DND-41 (cell line): ENCODE data around the gene FNBP1.
A peak's percentile ranks its signal among the peaks of the same experiment; 100 is the strongest.

Experiments
- ATAC-seq: fragments of 200-7000 bp; cut with Tn5 transposase; 3 replicates; pipeline ENCODE4 v1.9.1; 2021; ENCODE audit warnings: low read depth; ENCODE audit not compliant: insufficient read depth
- DNase-seq: peaks from one replicate; pipeline ENCODE4 v3.0.0-alpha.2; 2020
- H2AFZ ChIP-seq: 2 replicates; pipeline ENCODE4 v1.6.0; 2012; ENCODE audit warnings: low read depth, low read length
- H3K27ac ChIP-seq: 2 replicates; pipeline ENCODE4 v1.5.1; 2012; ENCODE audit warnings: low read length, inconsistent platforms
- H3K27me3 ChIP-seq: fragments of 200-600 bp; sonication (generic); 2 replicates; pipeline ENCODE4 v1.6.0; 2012; ENCODE audit warnings: low read length, mild to moderate bottlenecking, inconsistent platforms; ENCODE audit not compliant: insufficient read depth, poor library complexity
- H3K36me3 ChIP-seq: 2 replicates; pipeline ENCODE4 v1.5.1; 2012; ENCODE audit warnings: low read length, inconsistent platforms; ENCODE audit not compliant: insufficient read depth
- H3K4me1 ChIP-seq: 2 replicates; pipeline ENCODE4 v1.5.1; 2012; ENCODE audit warnings: mild to moderate bottlenecking, low read length; ENCODE audit not compliant: insufficient read depth
- H3K4me2 ChIP-seq: 2 replicates; pipeline ENCODE4 v1.6.0; 2012; ENCODE audit warnings: mild to moderate bottlenecking, moderate library complexity, low read length, inconsistent platforms; ENCODE audit not compliant: insufficient read depth
- H3K4me3 ChIP-seq, 2 experiments: fragments of 200-600 bp in 1 of 2; shearing (Covaris generic) in 1 of 2; 2 replicates each; pipeline ENCODE4 v1.5.1; 2012 to 2016; ENCODE audit warnings: inconsistent platforms in 2 of 2, low read length in 2 of 2, mild to moderate bottlenecking in 2 of 2, low read depth in 1 of 2, moderate library complexity in 1 of 2
- H3K79me2 ChIP-seq: 2 replicates; pipeline ENCODE4 v1.6.0; 2012; ENCODE audit warnings: low read length, inconsistent platforms; ENCODE audit not compliant: insufficient read depth
- H3K9ac ChIP-seq: 2 replicates; pipeline ENCODE4 v1.6.0; 2012; ENCODE audit warnings: low read depth, mild to moderate bottlenecking, inconsistent platforms, low read length, moderate library complexity
- H3K9me3 ChIP-seq: 2 replicates; pipeline ENCODE4 v1.5.1; 2012; ENCODE audit warnings: low read length, moderate library complexity, mild to moderate bottlenecking, inconsistent platforms; ENCODE audit not compliant: insufficient read depth, severe bottlenecking
- H4K20me1 ChIP-seq: 2 replicates; pipeline ENCODE4 v1.6.0; 2012; ENCODE audit warnings: low read length; ENCODE audit not compliant: insufficient read depth
- EZH2 ChIP-seq: IDR thresholded peaks from 3 replicates; pipeline ENCODE4 v1.6.1; 2012; ENCODE audit warnings: borderline replicate concordance, low read depth, mild to moderate bottlenecking, moderate library complexity, low read length, inconsistent platforms; ENCODE audit not compliant: severe bottlenecking
- TF ChIP-seq, protein P1 (sequence below): IDR thresholded peaks from 2 replicates; pipeline ENCODE4 v1.5.1; 2012; ENCODE audit warnings: borderline replicate concordance, low read length, moderate library complexity, mild to moderate bottlenecking; ENCODE audit not compliant: poor library complexity, severe bottlenecking; ENCODE audit errors: extremely low read depth

FNBP1 gene

DNA sequence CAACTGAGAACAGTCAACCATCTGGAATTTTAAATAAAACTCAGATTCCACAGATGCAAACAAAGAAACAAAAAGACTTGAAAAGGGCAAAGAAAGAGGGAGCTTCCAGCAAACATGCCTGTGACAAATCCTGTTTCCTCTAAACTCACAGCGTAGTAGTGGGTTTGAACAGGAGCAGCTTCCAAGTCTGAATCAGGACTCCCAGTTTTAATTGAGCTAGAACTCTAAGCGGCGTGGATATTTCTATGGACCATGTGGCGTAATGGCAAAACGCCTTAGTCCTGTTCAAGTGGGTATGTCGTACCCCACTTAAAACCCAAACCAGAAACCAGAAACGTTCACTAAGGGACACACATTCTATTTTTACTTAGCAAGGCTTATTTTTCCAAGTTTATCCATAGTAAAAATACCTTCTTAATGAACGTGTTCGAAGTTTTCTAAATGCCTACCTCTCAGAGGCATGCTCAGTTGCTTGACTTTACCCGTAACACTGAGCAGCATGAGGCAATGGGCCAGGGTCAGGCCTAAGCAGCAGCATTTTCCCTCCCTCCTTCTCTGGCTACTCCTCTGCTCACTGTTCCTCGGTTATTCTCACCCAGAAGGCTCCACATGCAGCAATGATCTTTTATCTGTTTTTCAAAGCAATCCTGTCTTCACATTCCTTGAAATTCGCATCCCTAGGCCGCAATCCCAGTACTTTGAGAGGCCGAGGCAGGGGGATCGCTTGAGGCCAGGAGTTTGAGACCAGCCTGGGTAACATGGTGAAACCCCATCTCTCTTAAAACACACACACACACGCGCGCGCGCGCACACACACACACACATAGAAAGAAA, 77.9 kb downstream of the FNBP1 start:
- no peaks in the 10 kb centered on the region for H3K9me3 ChIP-seq
- H3K27me3 ChIP-seq, result no peaks in the 10 kb centered on the region
- no peak for DNase-seq
- peak overlapping the region; percentile 58 for H3K4me2 ChIP-seq
- no peak overlapping the region for H2AFZ ChIP-seq
- H3K4me1 ChIP-seq, result peaks cover 61% of the 10 kb centered on the region
- no peak overlapping the region for H3K4me3 ChIP-seq
- peak overlapping the region; percentile 59 for H3K9ac ChIP-seq
- peaks cover 94% of the 10 kb centered on the region for H3K79me2 ChIP-seq
- H4K20me1 ChIP-seq, result peaks cover 22% of the 10 kb centered on the region
- H3K27ac ChIP-seq, result peak overlapping the region; percentile 79
- no peak for ATAC-seq
- TF ChIP-seq, protein P1, sequence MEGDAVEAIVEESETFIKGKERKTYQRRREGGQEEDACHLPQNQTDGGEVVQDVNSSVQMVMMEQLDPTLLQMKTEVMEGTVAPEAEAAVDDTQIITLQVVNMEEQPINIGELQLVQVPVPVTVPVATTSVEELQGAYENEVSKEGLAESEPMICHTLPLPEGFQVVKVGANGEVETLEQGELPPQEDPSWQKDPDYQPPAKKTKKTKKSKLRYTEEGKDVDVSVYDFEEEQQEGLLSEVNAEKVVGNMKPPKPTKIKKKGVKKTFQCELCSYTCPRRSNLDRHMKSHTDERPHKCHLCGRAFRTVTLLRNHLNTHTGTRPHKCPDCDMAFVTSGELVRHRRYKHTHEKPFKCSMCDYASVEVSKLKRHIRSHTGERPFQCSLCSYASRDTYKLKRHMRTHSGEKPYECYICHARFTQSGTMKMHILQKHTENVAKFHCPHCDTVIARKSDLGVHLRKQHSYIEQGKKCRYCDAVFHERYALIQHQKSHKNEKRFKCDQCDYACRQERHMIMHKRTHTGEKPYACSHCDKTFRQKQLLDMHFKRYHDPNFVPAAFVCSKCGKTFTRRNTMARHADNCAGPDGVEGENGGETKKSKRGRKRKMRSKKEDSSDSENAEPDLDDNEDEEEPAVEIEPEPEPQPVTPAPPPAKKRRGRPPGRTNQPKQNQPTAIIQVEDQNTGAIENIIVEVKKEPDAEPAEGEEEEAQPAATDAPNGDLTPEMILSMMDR, result no peak
- TF ChIP-seq EZH2, result no peak
- H3K36me3 ChIP-seq, result peaks cover 69% of the 10 kb centered on the region

DNA sequence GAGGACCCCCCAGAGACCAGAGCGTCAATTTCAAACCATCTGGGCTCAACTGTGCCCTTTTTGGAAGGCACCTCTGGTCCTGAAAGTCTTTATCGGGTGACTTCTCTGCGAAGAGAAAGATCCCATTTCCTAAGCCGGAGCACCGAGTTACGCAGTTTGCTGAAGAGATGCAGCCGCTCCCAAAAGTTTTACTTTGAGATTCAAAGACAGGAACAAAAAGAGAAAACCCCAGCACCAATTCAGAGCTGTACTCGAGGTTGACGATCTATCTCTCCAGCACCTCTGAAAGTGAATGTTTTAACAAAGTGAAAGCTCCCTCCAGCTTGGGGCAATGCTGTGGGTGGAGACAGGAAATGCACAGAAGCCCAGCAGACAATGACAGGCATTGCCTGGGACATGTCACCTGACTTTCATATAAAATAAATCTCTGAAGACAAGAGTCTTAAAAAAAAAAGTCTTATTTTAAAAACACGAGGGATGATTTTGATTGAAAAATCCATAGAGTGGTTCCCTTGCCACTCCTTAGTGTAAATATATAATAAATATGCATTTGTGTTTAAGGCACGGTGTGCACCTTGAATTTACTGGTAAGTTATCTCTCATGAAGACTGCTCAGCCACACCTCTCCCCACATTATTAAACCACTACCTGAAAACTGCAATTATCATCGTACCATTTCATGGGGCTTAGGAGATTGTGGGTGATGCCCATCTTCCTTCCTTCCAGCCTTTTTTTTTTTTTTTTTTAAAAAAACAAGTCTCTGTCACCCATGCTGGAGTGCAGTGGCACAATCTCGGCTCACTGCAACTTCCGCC, 79.9 kb downstream of the FNBP1 start:
- Histone ChIP-seq H3K36me3 (peaks cover 74% of the 10 kb centered on the region), H3K4me1 (peaks cover 61% of the 10 kb centered on the region), H2AFZ (0 out of 2 replicates have a peak overlapping the region, but pooled peaks have one; percentile 22), H3K9me3 (no peaks in the 10 kb centered on the region), H3K27ac (peak overlapping the region; percentile 92), H3K4me2 (peak overlapping the region; percentile 58), H3K9ac (peak overlapping the region; percentile 59), H3K4me3 (peak overlapping the region in 1 of 2 experiments; percentile 40; a peak in 1 of 4 replicates), H3K79me2 (peaks cover 96% of the 10 kb centered on the region), H3K27me3 (no peaks in the 10 kb centered on the region), H4K20me1 (peaks cover 28% of the 10 kb centered on the region)
- peak; percentile 78 for DNase-seq
- TF ChIP-seq, protein P1, result no peak
- TF ChIP-seq EZH2, result no peak
- ATAC-seq, result peak; percentile 98

DNA sequence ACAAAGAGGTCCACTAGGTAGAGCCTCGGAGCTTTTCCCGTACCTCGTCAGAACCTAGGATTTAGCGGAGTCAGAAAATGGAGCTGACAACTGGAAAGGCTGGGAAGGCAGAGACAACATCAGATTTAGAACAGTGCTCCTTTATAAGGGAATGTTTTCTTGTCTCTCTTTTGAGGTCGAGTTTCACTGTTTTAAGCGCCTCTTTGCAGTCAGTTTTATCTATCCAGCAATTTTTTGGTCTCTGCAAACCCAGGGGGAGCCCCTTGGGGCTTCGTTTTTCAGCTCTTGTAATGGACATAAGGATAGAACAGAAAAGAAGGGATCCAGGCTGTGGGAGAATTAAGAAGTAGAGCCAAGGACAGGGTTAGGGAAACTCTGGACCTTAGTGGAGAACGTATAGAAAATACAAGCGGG, 80.5 kb downstream of the FNBP1 start:
- Histone ChIP-seq H2AFZ (no peak overlapping the region), H3K4me3 (peak overlapping the region in 1 of 2 experiments; percentile 40; a peak in 1 of 4 replicates), H3K27ac (peak overlapping the region; percentile 92)

More for the DNA sequence above, 80.5 kb downstream of the FNBP1 start:
- Histone ChIP-seq H3K36me3 (peaks cover 75% of the 10 kb centered on the region), H4K20me1 (peaks cover 28% of the 10 kb centered on the region), H3K79me2 (peaks cover 97% of the 10 kb centered on the region), H3K9me3 (no peaks in the 10 kb centered on the region), H3K27me3 (no peaks in the 10 kb centered on the region), H3K4me2 (peak overlapping the region; percentile 58), H3K4me1 (peaks cover 55% of the 10 kb centered on the region), H3K9ac (peak overlapping the region; percentile 59)
- ATAC-seq (no peak), DNase-seq (no peak)
- TF ChIP-seq EZH2, result no peak
- TF ChIP-seq, protein P1, result no peak
